IPS DF 4.7 (cell line): ENCODE measurements around the gene CXCR4.
"Not testable (repeated sequence)": the region's sequence is repeated elsewhere in the genome, so short reads cannot be mapped to it uniquely, and the experiment has no call there.

Experiments
- DNase-seq: peaks from one replicate; pipeline ENCODE4 v3.0.0-alpha.2; 2013; ENCODE audit warnings: low spot score; ENCODE audit errors: extremely low read depth

Gene CXCR4

DNA sequence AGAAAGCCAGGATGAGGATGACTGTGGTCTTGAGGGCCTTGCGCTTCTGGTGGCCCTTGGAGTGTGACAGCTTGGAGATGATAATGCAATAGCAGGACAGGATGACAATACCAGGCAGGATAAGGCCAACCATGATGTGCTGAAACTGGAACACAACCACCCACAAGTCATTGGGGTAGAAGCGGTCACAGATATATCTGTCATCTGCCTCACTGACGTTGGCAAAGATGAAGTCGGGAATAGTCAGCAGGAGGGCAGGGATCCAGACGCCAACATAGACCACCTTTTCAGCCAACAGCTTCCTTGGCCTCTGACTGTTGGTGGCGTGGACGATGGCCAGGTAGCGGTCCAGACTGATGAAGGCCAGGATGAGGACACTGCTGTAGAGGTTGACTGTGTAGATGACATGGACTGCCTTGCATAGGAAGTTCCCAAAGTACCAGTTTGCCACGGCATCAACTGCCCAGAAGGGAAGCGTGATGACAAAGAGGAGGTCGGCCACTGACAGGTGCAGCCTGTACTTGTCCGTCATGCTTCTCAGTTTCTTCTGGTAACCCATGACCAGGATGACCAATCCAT, 2.7 kb downstream of the CXCR4 start:
- no peak for DNase-seq

DNA sequence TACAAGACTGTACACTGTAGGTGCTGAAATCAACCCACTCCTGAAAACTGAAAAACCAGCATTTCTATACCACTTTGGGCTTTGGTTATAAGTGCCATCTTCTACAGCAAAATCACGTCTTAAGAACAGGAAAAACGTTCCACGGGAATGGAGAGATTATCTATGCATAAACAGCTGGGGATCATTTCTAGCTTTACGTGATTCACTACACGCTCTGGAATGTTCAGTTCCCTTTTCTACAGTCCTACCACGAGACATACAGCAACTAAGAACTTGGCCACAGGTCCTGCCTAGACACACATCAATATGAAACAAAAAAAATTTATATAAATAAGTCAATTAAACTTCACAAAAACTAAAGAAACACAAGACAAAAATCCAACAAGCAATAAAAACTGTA, 3.6 kb downstream of the CXCR4 start:
- no peak for DNase-seq

DNA sequence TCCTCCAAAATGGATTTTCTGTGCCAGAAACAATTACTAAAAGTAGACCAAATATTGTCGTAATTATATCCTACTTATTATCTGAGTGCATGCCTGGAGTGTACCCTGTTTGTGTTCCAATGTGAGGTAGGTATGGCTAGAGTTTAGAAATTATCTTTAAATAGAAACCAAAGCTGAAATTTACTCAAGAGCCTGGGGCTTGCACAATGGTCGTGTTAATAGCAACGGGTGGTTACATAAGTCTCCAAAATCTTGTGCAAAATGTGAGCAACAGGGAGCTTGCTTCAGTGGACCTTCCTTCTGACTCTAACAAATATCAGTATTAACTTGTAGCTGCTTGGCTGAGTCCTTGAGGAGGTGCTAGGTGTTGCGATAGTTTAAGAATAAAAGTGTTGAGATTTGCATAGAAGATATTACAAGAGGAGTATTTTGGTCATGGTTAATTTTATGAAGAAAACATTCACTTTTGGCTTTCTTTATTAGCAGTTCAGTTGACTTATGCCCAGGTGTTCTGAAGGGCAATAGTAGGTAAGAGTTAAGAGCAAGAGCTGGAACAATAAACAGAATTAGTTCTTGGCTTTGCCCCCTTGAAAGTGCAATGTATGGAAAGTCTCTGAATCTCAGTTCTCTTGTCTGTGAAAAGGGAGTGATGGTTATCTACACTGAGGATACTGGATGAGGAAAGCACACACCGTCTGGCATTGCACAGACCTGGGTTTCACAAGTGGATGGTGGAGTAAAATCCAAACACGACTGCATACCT, 4.6 kb downstream of the CXCR4 start:
- DNase-seq, result no peak

DNA sequence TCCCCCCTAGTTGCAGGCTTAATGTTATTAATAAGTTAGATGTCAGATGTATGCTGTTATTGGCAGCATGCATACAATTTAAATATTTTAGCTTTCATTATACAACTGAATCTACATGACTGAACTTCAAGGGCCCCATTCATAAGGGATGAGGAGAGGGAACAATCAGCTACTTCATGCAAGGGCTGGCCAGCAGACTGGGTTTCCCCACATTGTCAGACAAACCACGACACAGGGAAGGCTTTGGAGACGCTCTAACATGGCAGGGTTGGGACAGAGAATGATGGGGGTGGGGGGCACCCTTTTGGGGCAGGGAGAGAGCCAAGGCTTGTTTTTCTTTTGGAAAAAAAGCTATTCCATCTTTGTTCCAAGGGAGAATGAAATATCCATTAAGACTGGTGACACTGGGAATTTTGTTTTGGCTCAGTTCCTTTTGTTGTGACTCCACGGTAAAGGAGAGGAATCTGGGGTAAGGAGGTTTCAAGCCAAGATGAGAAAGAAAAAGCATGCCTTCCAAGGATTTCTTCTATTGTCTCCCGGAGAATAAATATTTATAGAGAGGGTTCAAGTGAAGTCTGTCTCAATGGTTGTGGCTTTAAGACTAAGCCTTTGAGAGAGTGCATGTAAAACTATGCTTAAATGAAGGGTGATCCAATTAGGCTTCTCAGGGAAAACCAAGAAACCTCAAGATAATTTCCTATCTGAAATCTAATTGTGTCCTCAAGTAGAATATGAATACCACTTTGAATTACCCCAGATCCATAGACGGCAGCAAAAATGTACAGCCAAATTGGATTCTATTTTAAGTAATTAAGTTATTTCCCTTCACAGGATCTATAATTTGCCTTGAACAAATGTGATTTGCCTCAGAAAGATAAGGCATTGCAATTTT, 5.4 kb downstream of the CXCR4 start:
- no peak for DNase-seq

DNA sequence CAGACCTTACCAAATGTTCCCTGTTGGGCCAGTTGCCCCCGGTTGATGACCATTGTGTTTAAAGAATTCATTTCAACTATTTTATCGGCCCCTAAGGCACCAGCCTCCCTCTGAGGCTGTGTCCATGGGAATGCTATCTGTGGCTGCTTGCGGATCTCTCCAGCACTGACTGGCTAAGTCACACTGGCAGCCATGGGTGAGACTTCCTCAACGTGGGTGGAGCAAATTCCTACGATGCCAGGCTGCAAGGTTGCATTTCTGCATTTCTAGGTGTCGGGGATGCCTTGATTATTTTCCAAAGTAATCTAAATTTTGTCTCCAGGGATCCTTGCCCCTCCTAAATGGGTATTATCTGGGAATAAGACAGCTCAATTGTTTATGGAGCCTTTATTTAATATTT, 6.2 kb downstream of the CXCR4 start:
- no peak for DNase-seq

DNA sequence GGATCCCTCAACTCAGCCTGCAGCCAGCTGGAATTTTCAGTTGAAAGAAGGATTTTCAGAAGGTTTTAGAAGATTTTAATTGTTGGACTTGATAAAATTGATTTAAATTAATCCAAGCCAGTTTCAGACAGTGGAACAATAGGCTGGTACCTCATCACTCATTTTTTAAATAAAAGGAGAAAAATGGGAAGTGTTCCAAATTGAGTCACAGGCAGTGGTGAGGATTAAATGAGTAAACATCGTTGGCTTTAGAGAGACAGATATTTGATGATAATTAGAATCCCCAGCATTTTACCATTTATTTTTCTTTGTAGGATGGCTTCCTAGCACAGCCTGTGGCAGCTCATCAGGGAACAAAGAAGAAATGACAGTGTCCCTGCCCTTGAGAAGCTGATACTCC, 7.4 kb downstream of the CXCR4 start:
- no peak for DNase-seq

DNA sequence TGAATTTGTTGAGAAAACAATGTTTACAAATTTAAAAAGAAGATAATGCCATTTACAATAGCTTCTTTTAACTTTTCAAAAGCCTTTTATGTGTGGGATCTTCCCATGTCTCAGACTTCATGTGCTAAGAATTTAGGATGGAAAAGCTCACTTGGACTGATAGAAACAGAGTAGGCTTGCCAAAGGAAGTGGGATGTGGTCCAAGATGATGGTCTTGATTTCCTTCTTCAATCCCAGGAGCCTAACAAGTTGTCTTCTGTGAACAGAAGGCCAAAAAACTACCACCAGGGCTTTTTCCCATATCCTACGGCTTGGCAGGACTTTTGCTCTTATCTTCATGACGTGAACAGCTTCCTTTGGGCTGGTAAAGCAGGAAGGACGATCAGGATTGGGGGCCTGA, 9.5 kb downstream of the CXCR4 start:
- DNase-seq, result no peak

DNA sequence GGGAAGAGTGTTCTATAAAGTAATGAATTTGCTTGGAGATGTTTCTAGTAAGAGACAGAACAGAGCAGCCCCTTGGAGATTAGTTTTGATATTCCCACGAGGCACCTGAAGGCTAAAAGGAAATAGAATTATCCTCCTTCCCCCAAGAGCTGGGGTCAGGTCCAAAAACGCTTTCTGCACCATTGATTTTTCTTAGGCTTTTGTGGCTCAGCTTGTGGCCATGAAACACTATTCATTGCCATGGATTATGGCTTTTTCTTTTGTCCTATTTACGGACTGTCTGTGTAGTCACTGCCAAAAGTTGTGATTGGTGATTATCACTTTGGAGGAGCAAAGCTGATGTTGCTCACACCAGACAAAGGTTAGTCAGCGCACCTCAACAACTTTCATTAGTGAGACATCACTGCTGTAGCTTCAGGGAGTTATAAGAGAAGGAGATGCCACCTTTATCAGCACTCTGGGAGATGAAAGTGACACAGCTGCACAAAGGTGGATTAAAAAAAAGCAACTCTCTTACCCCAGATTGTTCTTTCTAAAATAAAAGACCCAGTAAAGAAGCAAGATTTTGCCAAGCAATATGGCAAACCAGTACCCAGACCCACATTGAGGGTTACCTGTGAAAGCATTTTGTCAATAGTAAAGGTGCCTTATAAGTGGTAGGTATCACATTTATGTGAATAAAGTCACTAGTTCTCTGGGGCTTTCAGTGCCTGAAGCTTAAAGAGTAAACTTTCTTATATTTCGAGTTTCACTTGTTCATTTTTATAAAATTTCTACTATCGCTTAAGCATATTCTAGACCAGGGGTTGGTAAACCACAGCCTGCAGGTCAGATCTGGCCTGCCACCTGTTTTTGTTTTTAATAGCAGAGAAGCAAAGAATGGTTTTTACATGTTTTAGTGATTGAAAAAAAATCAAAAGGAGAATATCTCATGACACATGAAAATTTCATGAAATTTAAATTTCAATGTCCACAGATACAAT, 10.6 kb downstream of the CXCR4 start:
- DNase-seq, result no peak

DNA sequence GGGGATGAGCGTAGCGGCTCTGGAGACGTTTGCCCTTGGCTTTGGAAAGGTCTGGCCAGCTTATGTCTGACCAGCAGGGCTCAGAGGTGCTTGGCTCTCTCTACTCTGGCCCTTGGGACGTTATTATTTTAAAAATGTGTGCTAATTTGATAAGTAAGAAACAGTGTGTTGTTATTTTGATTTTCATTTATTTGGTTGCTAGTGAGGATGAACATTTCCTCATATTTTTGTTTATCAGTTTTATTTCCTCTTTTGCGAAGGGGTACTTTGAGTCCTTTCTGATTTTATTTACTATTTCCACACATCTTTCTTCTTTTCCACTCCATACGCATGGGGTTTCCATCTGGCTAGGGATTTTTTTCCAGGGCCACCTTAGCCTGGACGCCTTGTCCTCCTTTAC, 11.4 kb downstream of the CXCR4 start:
- DNase-seq, result no peak

DNA sequence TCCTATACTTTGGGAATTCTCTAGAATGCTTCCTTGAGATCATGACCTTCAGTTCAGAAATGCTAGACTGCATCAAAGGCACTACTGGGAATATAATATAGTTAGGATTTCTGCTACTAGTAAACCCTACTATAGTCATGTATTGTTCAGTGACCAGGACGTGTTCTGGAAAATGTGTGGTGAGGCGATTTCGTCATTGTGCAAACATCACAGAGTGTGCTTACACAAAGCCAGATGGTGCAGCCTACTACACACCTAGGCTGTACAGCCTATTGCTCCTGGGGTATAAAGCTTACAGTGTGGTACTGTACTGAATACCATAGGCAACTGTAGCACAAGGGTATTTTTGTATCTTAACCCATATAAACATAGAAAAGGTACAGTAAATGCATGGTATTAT, 13.0 kb downstream of the CXCR4 start:
- no peak for DNase-seq

DNA sequence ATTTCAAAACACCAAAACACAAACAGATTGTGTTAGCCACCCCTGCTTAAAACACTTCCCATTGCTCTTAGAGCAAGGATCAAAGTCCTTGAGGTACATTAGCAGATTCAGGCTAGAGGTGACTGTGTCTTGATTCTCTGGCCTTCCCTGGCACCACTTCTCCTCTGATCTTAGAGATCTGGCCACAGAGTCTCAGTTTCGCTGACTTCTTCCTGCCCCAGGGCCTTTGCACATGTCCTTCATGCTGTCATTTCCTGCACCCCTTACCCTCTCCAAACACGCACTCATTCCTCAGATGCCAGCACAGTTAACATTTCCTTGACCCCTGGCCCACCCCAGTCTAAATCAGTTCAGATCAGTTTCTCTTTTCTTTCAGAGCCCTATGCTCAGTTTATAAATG, 16.9 kb downstream of the CXCR4 start:
- DNase-seq, result no peak

DNA sequence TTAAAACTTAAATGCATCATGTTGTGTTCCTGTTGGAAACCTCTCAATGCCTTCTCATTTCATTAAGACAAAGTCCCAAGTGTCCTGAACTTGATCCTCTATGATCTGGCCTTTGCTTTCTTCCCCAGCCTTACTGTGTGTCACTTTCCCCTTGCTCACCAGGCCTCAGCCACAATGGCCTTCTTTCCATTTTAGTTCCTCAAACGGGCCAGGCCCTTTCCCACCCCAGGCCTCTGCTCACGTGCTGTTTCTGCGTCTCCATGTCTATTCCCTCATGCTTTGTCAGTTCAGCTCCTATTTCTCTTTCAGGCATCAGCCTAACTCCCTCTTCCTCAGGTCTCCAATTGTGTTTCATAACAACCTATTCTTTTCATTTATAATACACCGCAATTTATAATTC, 19.5 kb downstream of the CXCR4 start:
- DNase-seq, result no peak

DNA sequence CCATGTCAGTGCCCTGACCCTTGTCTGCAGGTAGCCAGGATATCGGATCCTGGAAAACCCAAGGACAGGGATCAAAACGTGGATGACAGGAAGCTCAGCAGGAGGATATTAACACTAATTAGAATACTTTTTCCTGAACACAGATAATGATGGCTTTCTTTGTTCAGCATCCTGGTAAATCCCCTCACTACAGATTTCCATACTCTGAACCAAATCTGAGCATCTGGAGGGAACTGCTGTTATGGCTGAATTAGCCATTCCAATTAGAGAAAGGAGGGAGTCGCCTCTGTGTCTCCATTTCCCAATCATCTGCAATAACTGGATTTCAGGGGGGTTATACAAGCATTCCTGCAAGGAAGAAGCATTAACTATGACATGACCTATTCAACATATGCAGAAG, 24.4 kb downstream of the CXCR4 start:
- DNase-seq, result no peak

DNA sequence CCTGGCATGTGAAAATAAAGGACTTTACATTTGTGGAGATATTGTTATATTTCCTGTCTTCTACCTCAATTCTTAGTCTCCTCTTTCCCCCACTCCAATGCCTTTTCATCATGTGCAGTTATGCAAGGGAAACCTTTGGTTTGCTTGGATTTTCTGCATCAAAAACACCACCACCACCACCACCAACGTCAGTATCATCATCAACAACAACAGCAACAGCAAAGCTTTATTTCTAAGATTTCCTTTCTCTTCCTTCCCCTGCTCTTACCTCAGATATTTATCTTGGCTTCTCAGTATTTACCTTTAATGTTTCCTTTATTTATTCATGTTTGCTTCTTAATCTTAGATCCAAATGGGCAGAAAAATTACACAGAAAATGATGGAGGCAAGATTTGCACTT, 26.1 kb downstream of the CXCR4 start:
- no peak for DNase-seq

DNA sequence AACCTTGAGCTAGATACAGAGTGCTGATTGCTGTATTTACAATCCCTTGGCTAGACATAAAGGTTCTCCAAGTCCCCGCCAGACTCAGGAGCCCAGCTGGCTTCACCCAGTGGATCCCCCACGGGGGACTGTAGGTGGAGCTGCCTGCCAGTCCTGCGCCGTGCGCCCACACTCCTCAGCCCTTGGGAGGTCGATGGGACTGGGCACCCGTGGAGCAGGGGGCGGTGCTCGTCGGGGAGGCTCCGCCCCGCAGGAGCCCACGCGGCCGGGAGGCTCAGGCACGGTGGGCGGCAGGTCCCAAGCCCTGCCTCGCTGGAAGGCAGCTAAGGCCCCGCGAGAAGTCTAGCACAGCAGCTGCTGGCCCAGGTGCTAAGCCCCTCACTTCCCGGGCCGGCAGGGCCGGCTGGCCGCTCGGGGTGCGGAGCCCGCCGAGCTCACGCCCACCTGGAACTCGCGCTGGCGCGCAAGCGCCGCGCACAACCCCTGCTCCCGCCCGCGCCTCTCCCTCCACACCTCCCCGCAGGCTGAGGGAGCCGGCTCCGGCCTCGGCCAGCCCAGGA, 30.0 kb downstream of the CXCR4 start:
- not testable (repeated sequence) for DNase-seq

DNA sequence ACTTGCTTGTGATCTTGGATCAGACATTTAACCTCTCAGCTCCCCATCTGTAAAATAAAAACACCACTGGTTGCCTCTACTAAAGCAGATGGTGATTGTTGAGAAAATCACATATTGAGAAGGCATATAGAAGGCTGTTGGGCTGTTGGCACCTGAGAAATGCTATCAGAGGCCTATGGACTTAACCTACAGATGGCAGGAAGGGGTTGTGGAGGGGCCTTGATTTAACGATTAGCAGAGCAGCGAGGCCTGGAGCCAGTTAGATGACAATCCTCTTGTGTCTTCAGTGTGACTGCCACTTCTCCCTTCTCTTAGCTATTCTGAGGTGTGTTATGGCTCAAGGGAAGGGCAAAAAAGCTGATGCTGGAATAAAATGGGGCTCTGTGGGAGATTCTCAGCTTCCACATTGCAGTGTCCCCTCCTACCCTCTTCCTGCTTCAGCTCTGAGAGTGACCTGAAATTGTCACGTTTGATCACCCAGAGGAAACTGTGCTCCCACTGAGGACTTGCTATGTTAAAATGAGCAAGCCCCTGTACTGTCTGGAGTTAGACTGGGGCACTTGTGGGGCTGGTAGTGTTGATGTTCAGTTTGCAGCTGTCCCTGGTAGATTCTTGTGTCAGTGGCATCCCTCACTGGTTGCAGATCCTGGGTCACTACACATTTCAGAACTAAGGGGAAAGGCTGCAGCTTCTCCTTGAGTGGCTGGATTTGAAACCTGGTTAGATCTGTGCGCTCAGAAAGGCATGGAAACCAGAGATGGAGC, 31.5 kb downstream of the CXCR4 start:
- DNase-seq, result no peak

DNA sequence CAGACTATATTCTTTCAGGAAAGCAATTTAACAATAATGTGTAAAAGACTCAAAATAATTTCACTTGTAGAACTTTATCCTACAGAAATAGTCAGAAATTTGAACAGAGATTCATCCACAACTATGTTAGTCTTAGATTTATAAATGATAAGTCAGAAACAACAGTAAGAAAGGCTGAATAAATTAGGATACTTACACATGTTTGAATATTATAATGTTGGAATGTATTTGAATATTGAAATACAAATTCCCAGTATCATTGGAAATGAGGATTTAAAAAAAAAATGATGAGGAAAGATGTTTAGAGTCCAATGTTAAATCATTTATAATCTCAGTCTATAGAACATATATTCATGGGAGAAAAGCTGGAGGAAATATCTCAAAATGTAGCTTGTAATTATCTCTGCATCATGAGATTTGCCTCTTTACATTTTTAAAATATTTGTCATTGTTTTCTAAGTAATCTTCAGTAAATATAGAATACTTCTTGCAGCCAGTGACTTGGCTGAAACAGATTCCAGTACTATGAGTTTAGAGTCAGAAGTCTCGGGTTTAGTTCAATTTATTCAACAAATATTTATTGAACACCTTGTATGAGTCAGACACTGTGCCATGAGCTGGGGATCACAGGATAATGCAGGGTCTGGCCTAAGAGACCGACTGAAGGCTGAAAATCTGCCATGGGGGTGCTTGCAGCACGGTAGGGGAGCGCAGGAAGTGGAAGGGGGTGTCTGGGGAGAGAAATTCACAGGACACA, 32.3 kb downstream of the CXCR4 start:
- no peak for DNase-seq

DNA sequence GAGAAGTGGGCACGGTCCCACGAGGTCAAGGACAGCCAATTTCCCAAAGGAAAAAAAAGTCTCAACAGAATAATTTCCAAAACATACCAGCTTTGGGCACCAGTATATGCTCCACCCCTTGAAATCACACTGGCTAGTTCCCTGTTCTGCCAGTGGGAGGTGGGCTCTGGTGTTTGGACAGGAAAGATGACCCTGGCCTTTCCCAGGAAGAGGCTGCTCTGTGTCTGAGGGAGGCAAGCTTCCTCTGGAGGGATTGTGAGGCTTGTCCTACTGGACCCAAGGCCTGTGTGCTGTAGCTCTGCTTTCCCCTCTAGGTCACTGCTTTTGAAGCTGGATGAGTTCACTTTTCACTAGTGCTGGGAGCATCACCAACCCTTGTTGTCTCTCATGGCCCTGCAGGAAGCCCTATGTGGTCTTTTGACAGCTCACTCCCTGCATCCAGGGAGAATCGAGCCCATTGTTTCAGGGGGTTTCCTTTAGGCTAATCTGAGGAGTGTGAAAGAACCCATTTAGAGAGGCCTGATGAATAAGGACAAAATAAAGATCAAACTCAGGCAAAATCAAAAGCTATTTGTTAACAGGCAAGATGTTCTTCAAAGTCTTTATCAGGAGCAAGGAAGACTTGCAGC, 36.3 kb downstream of the CXCR4 start:
- DNase-seq, result no peak

DNA sequence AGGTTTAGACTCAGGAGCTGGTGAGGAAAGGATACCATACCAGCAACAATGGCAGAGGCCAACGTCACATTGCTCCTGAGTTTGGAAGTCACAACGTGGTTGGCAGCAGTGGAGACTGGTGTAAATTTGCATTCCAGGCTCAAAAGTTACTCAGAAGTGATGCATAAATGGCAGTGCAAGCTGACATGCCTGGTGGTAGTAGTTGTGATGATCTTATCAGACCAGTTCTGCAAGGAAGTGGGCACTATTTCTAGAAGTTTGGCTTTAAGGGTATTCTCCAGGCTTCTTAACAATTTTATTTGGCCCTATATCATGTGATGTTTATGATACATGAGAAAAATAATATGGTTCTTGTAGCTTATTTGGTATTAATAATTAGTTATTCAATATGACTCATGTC, 37.8 kb downstream of the CXCR4 start:
- DNase-seq, result no peak
